NCI-H524 (cell line): ENCODE measurements around the gene MRPL34.
"Not testable (repeated sequence)": the region's sequence is repeated elsewhere in the genome, so short reads cannot be mapped to it uniquely, and the experiment has no call there.

ENCODE experiments used
- DNase-seq, 2 experiments: peaks; one replicate each; lab custom pipeline; 2025; lab: John Stamatoyannopoulos, UW

The MRPL34 gene

DNA sequence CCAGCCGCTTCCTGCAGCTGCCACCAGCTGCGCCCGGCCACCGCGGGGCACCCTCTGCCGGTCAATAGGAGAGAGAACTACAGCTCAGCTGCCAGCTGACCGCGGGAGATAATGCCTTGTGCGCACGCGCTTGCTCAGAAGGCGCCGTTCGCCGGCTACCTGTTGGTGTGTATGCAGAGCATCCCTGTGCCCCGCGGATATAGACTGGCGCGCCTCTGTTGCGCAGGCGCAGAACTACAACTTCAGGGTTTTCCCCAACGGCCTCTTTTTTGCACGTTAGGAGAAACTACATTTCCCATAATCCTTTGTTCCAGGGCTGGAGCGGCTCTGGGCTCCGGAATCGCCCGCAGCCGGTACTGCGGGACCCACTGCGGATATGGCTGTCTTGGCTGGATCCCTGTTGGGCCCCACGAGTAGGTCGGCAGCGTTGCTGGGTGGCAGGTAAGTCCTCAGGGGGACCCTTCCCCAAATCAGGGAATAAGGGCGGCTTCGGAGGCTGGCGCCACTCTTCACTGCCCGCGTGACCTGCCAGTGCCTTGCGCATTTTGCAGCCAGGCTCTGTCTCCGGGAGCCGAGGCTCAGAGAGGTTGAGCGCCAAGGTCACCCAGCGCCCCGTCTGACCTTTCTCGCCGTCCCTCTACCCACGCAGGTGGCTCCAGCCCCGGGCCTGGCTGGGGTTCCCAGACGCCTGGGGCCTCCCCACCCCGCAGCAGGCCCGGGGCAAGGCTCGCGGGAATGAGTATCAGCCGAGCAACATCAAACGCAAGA, at the start of gene MRPL34:
MRPL34 (plus strand) TSS at position 356 of the 768 bp plus-strand sequence; CDS start at position 377, 21 bp downstream.
- DNase-seq: peak; percentile 100

DNA sequence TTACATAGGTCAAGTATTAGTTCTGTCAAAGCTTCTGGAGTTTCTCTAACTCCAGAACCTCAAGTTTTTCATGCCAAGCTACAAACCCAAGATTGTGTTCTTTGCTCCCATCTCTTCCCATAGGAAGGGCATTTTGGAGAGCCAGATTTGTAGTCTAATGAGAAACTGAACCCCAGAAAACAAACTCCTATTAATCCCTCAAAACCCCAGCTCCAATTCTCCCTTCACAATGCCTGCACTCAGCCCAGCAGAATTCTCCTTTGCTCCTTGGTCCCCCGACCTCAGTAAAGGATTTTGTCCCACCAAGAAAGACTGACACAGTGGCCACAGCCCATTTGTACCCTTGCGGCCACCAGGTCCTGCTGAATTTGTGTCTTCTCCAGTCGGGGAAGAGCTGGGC, 49.5 kb upstream of the MRPL34 start:
- no peak for DNase-seq

GRCh38 chr19:17259118-17259780, 46.4 kb upstream of the MRPL34 start:
- no peak for DNase-seq

GRCh38 chr19:17259934-17260333, 45.7 kb upstream of the MRPL34 start:
- no peak for DNase-seq

- DNase-seq: peak; percentile 96
These were observed 44.8 kb upstream of the MRPL34 start for GRCh38 chr19:17260842-17261325.

- no peak for DNase-seq
These were observed 43.1 kb upstream of the MRPL34 start for GRCh38 chr19:17262557-17262956.

DNA sequence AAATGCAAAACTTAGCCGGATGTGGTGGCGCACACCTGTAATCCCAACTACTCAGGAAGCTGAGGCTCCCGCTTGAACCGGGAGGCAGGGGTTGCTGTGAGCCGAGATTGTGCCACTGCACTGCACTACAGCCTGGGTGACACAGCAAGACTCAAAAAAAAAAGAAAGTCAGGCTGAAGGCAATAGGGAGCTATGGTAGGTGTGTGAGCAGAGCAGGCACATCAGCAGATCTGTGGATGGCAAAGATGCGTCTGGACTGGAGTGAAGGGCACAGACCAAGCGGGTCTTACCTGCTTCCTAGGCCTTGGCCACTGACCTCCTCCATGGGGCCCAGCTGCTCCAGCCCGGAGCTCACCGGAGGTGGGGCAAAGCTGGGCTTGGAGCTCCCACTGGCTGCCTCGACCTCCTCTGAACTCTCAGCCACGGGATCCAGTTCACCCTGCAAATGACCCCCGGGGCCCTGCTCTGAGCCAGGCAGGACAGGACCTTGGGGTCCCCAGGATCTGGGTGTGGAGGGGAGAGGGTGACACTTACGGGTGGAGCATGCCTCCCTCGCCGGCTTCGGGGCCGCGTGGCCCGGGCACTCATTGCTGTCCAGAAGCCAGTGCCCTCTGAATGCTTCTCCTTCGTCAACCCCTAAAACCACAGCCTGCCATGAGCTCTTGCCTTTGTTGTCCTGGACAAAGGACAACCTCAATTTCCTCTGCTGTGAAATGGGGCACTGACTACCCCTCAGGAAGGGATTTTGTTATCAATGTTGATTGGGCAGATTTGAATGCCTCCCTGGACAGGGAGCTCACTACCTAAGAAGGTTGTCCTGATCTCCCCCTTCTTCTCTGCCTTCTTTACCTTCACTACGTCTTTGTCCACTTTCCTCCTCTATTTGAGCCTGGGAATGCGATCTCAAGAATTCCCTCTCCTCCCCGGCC, 41.7 kb upstream of the MRPL34 start:
- DNase-seq: no peak

DNA sequence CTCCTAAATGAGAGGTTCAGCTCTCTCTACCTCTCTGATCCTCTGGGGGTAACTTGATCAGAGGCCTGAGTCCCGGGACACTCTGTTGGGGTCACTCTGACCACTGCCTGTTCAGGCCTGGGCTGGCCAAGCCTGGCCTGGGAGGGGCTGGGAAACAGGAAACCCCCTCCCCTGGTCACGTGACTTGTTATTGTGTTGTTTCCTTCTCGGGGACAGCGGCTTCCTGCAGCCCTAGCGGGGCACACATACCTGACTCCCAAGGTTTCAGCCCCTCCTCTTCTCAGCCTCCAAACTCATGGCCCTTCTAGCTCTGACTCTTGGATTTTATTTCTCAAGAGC, 41.1 kb upstream of the MRPL34 start, which contains the start of gene USHBP1:
USHBP1 (minus strand) TSS at position 105 of the 339 bp plus-strand sequence. CDS start 446 bp downstream, outside the sequence.
- no peak for DNase-seq

DNA sequence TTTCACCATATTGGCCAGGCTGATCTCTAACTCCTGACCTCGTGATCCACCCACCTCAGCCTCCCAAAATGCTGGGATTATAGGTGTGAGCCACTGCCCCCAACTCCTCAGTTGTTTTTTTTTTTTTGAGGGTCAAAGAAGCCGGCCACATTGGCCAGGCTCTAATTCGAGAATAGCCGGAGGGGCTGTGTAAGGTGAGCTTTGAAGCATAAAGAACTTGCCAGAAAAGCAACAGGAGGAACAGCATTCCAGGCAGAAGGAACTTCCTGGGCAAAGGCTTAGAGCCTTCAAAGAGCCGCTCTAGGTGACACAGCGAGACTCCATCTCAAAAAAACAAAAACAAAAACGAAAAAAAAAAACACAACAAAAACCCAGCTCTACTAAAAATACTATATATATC, 39.6 kb upstream of the MRPL34 start:
- no peak for DNase-seq

DNA sequence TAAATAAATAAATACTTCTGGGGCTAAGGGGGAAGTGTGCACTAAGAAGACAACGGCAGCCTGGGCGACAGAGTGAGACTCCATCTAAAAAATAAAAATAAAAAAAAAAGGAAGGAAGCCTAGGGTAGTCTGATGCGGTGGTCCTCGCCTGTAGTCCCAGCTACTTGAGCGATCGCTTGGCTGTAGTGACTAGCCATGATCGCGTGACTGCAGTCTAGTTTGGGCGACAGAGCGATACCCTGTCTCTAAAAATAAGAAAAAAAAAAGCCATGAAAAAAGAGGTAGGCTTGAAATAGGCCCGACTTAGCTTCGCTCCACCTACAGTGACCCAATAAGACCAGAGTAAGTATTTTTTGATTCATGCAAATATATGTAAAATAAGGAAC, 39.1 kb upstream of the MRPL34 start:
- DNase-seq: no peak

DNA sequence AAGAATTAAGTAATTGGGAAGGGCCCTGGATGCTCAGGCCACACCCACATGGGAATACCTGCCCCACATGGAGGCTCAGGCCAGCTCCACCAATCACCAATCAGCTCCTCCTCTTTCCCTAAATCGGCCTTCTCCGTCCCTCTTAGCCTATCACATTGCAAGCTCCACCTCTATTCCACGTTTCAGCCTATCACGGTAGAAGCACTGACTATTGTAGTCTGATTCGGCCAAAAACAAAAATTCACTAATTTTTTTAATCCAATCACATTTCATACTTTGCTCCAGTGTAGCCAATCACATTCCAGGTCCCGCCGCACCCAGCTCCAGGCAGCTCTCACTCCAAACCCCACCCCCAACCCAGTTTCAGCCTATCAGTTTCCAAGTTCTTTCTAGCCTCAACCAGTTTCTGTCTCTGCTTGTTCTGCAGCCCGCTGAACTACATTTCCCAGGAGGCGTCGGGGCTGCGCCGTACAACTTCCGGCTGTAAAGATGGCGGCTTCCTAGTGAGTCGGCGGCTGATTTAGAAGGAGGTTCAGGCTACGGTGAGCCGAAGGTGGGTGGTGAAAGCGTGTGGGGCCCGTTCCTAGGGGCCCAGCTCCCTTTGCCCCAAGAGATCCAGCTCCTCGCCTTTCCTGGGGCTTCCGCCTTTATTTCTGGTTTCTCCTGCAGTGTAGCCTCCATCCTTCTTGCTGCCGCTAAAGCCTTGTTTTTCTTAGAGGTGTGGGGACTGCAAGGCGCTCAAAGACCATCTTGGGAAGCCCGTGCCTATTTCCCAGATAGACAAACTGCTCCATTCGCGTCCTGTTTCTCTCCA, 38.5 kb upstream of the MRPL34 start, which contains the start of gene BABAM1:
BABAM1 (plus strand) TSS at position 469 of the 814 bp plus-strand sequence. CDS start 1,364 bp downstream, outside the sequence.
- DNase-seq: peak; percentile 100

GRCh38 chr19:17268754-17269153, 36.9 kb upstream of the MRPL34 start:
- DNase-seq: no peak

GRCh38 chr19:17274892-17275291, 30.8 kb upstream of the MRPL34 start:
- DNase-seq: not testable (repeated sequence)

- no peak for DNase-seq
These were observed 30.1 kb upstream of the MRPL34 start for GRCh38 chr19:17275441-17276175.

DNA sequence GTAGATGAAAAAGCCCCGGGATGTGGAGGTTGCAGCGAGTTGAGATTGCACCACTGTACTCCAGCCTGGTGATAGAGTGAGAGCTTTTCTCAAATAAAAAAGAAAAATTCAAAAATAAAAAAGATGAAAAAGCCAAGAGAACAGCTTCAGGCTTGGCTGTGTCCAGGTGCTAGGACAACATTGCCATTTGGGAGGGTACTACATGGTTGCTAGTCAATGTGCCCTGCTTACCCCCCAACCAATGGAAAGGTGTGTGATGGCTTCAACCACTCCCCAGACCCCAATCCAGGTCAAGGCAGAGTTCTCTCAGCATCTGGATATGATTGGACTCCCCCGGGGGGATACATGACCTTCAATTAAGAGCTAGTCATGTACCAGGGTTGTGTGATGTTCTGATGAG, 26.2 kb upstream of the MRPL34 start:
- no peak for DNase-seq

DNA sequence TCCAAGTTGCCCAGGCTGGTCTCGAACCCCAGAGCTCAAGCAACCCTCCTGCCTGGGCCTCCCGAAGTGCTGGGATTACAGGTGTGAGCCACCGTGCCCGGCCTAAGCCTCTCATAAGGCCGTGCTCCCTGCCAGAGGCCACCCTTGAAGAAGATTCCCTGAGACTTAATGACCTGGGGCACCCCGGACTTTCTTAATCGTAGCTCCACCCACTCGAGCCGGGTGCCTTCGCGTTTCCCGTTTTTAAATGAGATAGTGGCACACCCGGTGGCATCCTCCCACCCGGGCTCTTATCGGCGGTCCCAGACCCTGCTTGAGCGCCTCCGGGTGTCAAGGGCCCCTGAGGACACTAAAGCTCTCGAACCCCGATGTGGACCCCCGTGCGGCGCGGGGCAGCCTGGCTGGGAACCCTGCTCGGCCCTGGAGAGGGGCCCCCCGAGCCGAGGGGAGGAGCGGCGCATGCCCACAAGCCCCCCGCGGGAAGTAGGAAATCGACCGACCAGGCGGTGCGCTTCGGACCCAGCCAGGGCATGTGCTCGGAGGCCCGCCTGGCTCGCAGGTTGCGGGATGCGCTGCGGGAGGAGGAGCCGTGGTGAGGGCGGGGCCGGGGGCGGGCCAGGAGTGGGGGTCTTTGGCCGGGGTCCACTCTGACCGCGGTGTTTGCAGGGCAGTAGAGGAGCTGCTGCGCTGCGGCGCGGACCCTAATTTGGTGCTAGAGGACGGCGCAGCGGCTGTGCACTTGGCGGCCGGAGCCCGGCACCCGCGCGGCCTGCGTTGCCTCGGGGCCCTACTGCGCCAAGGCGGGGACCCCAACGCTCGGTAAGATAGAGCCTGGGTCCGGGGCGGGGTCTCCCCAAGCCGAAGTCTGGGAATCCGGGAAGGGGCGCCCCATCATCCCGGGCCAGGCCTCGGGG, 24.0 kb upstream of the MRPL34 start, which contains the start of gene ANKLE1:
ANKLE1 (plus strand) TSS at position 511 of the 914 bp plus-strand sequence; CDS start at position 531, 20 bp downstream.
- peak in 1 of 2 experiments; percentile 19 for DNase-seq

GRCh38 chr19:17282488-17283125, 23.1 kb upstream of the MRPL34 start:
- DNase-seq: peak; percentile 74 to 91

- DNase-seq: no peak
These were observed 22.1 kb upstream of the MRPL34 start for GRCh38 chr19:17283504-17283996.
